Breast epithelium (tissue), 4 donors: ENCODE data around the gene THTPA. TPM values are rescaled to one million over a fixed set of nuclear protein-coding genes. Genes with fewer than 3 reads are reported as not detected.

Source experiments
- DNase-seq, 2 donors: peaks; one replicate each; pipeline ENCODE4 v3.0.0-alpha.2; 2019; ENCODE audit warnings: low spot score in 2 of 2
- H3K27ac ChIP-seq, 2 donors: fragments of 200-600 bp; sonication (generic) in 1 of 2; one replicate each; pipeline ENCODE4 v1.5.1; 2016 to 2019; ENCODE audit warnings: mild to moderate bottlenecking in 1 of 2
- H3K27me3 ChIP-seq, 2 donors: fragments of 200-600 bp; sonication (generic) in 1 of 2; one replicate each; pipeline versions ENCODE4 v1.5.1 to v1.6.0; 2017 to 2019; ENCODE audit warnings: control low read depth in 1 of 2, mild to moderate bottlenecking in 1 of 2
- H3K36me3 ChIP-seq: fragments of 200-600 bp; one replicate; pipeline ENCODE4 v1.5.1; 2019
- H3K4me1 ChIP-seq, 2 donors: fragments of 200-600 bp; sonication (generic); one replicate each; pipeline ENCODE4 v1.5.1; 2016 to 2019; ENCODE audit warnings: control low read depth in 1 of 2
- H3K4me3 ChIP-seq, 3 donors: fragments of 200-600 bp; sonication (generic); 1 replicate in 2 of 3; 2 replicates in 1 of 3; pipeline ENCODE4 v1.5.1; 2016 to 2019; ENCODE audit warnings: mild to moderate bottlenecking in 3 of 3, moderate library complexity in 2 of 3
- H3K9me3 ChIP-seq, 2 donors: fragments of 200-600 bp; sonication (generic) in 1 of 2; one replicate each; pipeline ENCODE4 v1.5.1; 2016 to 2019; ENCODE audit warnings: control low read depth in 1 of 2
- POLR2A ChIP-seq: fragments of 450-650 bp; IDR thresholded peaks from one replicate; pipeline ENCODE4 v1.6.1; 2016; ENCODE audit warnings: antibody characterized with exemption, mild to moderate bottlenecking, moderate library complexity
- POLR2AphosphoS5 ChIP-seq, 3 donors: sonication (generic); formaldehyde crosslinking; IDR thresholded peaks; one replicate each; pipeline ENCODE4 v1.6.1; 2017; ENCODE audit warnings: antibody characterized with exemption in 3 of 3
- intact Hi-C: fragments of 100-400 bp; cut with DNase I; formaldehyde crosslinking; loops from one replicate; pipeline ENCODE4 v1.15.1; 2023; ENCODE audit warnings: low total_unique reads
- total RNA-seq, 3 donors: library from RNA; depleted of rRNA; stranded (reverse); fragments of >200 nt; gene quantifications; one replicate each; pipeline ENCODE4 v1.1.0, GENCODE V29; 2016
- TF ChIP-seq, protein P1 (sequence below), 3 donors: fragments of 450-650 bp; IDR thresholded peaks; one replicate each; pipeline ENCODE4 v1.5.1; 2016 to 2017; ENCODE audit warnings: antibody characterized with exemption in 3 of 3, mild to moderate bottlenecking in 3 of 3, moderate library complexity in 3 of 3

THTPA gene
- total RNA-seq, 3 donors from 2014 or later, result 13.6 to 22.1 (median 21.0) TPM

DNA sequence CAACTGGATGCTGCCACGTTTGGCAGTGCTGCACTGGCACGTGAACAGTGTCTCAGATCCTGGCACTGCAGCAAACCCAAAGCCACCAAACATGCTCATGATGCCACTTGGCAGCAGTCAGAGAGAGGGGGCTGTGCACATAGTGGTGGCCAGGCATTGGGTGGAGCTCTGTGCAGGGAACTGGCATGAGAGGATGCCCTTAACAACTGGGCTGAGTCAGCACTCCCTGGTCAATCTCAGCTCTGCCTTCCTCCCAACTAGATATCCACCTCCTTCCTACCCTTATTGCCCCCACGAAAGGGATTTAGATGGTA, 41.5 kb upstream of the THTPA start:
- no peaks in the 10 kb centered on the region for H3K27me3 ChIP-seq
- TF ChIP-seq POLR2A, result no peak
- TF ChIP-seq POLR2AphosphoS5 (IDR thresholded peaks at IDR 0.05), result no peak
- TF ChIP-seq, protein P1, sequence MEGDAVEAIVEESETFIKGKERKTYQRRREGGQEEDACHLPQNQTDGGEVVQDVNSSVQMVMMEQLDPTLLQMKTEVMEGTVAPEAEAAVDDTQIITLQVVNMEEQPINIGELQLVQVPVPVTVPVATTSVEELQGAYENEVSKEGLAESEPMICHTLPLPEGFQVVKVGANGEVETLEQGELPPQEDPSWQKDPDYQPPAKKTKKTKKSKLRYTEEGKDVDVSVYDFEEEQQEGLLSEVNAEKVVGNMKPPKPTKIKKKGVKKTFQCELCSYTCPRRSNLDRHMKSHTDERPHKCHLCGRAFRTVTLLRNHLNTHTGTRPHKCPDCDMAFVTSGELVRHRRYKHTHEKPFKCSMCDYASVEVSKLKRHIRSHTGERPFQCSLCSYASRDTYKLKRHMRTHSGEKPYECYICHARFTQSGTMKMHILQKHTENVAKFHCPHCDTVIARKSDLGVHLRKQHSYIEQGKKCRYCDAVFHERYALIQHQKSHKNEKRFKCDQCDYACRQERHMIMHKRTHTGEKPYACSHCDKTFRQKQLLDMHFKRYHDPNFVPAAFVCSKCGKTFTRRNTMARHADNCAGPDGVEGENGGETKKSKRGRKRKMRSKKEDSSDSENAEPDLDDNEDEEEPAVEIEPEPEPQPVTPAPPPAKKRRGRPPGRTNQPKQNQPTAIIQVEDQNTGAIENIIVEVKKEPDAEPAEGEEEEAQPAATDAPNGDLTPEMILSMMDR (IDR thresholded peaks at IDR 0.05), result no peak
- no peak overlapping the region for H3K27ac ChIP-seq
- intact Hi-C loops, result no loop called here
- H3K36me3 ChIP-seq, result no peaks in the 10 kb centered on the region
- no peaks in the 10 kb centered on the region for H3K4me1 ChIP-seq
- H3K9me3 ChIP-seq, result no peaks in the 10 kb centered on the region
- H3K4me3 ChIP-seq, result no peak overlapping the region
- DNase-seq, result peak in 1 of 2 donors; percentile 66

DNA sequence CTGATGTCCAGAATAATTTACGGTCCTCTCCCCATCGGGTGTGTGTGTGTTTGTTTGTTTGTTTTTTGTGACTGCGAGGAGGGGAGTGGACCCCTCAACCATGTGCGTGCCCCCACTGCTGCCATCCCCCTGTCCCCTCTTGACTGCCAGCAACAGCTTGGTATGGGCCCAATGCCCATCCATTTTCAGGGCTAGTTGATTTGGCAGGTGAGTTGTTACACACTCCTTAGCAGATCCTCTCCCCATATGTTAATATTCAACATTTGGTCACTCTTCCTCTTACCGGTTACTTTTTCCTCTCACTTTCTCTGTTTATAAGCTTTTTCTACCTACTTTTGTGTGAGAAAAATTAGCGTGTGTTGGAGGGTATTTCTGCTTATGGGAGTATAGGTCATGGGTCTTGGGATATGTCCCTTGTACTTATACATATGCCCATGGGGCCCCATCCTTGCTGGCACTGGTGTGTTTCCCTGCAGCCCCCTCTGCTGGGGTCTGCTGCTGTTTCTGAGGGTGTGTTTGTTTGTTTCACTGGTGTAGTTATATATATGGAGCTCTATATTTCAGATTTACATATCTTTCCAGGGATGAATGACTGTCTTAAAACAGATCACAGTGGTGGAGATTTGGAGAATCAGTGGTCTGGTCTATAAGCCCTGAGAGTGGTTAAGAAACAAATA, 38.3 kb upstream of the THTPA start:
- no peak overlapping the region for H3K4me3 ChIP-seq
- no peak for TF ChIP-seq POLR2A
- TF ChIP-seq, protein P1 (IDR thresholded peaks at IDR 0.05), result no peak
- no peak for TF ChIP-seq POLR2AphosphoS5 (IDR thresholded peaks at IDR 0.05)
- intact Hi-C loops, result no loop called here
- no peaks in the 10 kb centered on the region for H3K4me1 ChIP-seq
- no peak for DNase-seq
- H3K9me3 ChIP-seq, result no peaks in the 10 kb centered on the region
- H3K27ac ChIP-seq, result no peak overlapping the region
- H3K27me3 ChIP-seq, result no peaks in the 10 kb centered on the region
- no peaks in the 10 kb centered on the region for H3K36me3 ChIP-seq

DNA sequence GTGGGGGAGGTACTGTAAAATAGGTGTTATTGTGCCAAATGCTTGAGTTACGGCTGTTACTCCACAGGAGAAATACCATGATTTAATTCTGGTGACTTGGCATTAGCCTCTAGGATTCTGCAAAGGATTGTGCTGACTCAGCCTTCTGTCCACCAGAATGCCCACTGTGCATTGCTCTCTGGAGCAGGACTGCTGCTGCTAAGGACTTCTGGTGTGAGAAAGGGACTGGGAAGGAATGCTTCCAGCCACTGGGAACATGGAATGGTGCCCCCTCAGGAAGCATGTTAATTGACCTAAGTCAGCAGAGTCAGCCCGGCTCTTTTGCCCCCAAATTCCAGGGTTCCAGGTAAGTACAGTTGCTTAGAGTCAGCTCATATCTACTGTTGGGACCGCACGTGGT, 37.4 kb upstream of the THTPA start:
- no peaks in the 10 kb centered on the region for H3K27me3 ChIP-seq
- no peak overlapping the region for H3K4me3 ChIP-seq
- intact Hi-C loops, result no loop called here
- no peak for DNase-seq
- TF ChIP-seq POLR2A (no peak), POLR2AphosphoS5 (IDR thresholded peaks at IDR 0.05) (no peak)
- TF ChIP-seq, protein P1 (IDR thresholded peaks at IDR 0.05), result no peak
- H3K36me3 ChIP-seq, result no peaks in the 10 kb centered on the region
- H3K27ac ChIP-seq, result no peak overlapping the region
- H3K9me3 ChIP-seq, result no peaks in the 10 kb centered on the region
- no peaks in the 10 kb centered on the region for H3K4me1 ChIP-seq

DNA sequence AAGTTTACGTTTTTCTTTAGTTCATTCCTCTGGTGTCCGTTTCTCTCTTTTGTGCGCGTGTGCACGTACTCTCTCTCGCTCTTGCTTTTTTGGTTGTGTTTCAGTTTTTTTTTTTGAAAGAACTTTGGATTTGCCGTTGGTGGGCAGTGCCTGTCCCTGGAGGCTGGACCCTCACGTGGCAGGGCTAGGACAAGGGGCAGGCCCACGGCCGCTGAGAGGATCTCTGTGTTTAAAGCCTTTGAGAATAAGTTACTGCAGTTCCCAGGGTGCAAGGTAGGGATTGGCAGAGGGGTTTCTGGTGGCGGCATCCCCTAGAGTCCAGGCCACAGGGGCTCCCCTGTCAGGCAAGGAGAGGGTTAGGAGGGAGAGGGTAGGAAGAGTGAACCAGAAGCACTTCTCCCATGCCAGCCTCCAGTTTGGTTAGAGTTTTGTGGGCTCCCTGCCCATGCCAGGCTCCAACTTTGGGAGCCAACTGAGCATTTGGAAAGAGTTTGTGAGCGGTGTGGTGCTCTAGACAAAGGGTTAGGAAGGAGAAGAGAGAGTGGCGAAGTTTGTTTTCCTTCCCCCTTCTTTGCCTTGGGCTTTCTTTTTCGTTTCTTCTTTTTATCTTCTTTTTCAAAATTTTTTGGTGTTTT, 35.1 kb upstream of the THTPA start:
- H3K9me3 ChIP-seq, result no peaks in the 10 kb centered on the region
- no peaks in the 10 kb centered on the region for H3K27me3 ChIP-seq
- no peak overlapping the region for H3K27ac ChIP-seq
- H3K36me3 ChIP-seq, result no peaks in the 10 kb centered on the region
- no peak overlapping the region for H3K4me3 ChIP-seq
- TF ChIP-seq, protein P1 (IDR thresholded peaks at IDR 0.05), result no peak
- no peak for TF ChIP-seq POLR2A
- TF ChIP-seq POLR2AphosphoS5 (IDR thresholded peaks at IDR 0.05), result no peak
- no peak for DNase-seq
- no peaks in the 10 kb centered on the region for H3K4me1 ChIP-seq
- intact Hi-C loops, result no loop called here

DNA sequence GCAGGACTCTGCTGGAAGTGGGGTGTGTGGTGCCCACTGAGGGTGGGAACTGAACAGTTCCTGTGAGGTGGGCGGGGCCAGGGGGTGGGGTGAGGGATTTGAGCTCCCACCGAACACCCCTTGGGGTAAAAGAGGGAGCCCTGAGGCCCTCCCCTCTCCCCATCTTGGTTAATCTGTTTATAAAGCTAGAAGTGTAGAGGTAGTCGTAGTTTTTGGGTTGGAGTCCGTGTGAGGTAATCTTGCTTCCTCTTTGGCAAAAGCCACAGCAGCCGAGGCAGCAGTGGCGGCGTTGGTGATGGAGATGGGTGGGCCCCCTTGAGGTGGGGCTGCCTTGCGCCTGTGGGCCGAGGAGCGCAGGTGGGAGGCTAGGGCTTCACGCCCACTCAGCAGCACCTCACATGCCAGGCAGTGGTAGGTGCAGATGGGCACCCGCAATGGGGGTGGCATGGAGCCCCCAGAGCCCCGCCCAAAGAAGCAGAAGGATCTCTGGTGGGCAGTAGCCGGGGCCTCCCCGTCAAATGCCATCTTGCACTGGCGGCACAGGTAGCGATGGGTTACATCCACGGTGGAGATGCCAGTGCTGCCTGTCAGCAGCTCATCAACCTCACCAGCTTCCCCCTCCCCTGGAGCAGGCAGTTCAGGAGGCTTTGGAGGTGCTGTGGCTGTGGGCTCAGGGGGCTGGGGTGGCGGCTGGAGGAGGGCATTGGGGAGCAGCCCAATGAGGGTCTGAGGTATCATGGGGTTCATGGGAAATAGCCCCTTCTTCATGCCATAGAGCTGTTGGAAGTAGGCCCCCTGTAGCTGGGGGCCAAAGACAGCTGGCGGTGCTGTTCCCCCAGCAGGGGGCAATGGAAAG, 34.1 kb upstream of the THTPA start:
- Histone ChIP-seq H3K4me3 (no peak overlapping the region), H3K27me3 (no peaks in the 10 kb centered on the region), H3K9me3 (no peaks in the 10 kb centered on the region), H3K27ac (no peak overlapping the region), H3K4me1 (no peaks in the 10 kb centered on the region), H3K36me3 (no peaks in the 10 kb centered on the region)
- no peak for DNase-seq
- TF ChIP-seq POLR2A, result no peak
- TF ChIP-seq, protein P1 (IDR thresholded peaks at IDR 0.05), result no peak
- TF ChIP-seq POLR2AphosphoS5 (IDR thresholded peaks at IDR 0.05), result no peak
- intact Hi-C loops, result no loop called here
